Ishikawa (cell line): ENCODE data around the gene NBAS.

Experiments
- CEBPB ChIP-seq: IDR thresholded peaks from 2 replicates; pipeline ENCODE4 v1.6.1; 2012
- CREB1 ChIP-seq: IDR thresholded peaks from 2 replicates; pipeline ENCODE4 v1.6.1; 2012; ENCODE audit warnings: low read depth
- EGR1 ChIP-seq: IDR thresholded peaks from 2 replicates; pipeline ENCODE4 v1.6.1; 2012
- EP300 ChIP-seq: IDR thresholded peaks from 2 replicates; pipeline ENCODE4 v1.6.1; 2012; ENCODE audit warnings: borderline replicate concordance
- FOXM1 ChIP-seq: IDR thresholded peaks from 2 replicates; pipeline ENCODE4 v1.6.1; 2012; ENCODE audit warnings: low read depth, borderline replicate concordance
- MAX ChIP-seq: IDR thresholded peaks from 2 replicates; pipeline ENCODE4 v1.6.1; 2012
- NFIC ChIP-seq: IDR thresholded peaks from 2 replicates; pipeline ENCODE4 v1.6.1; 2012
- RAD21 ChIP-seq: IDR thresholded peaks from 2 replicates; pipeline ENCODE4 v1.6.1; 2012; ENCODE audit warnings: low read depth
- REST ChIP-seq: IDR thresholded peaks from 2 replicates; pipeline ENCODE4 v1.6.1; 2012; ENCODE audit warnings: low read depth, mild to moderate bottlenecking
- TAF1 ChIP-seq: IDR thresholded peaks from 2 replicates; pipeline ENCODE4 v1.6.1; 2012; ENCODE audit warnings: low read depth, mild to moderate bottlenecking
- TCF12 ChIP-seq: IDR thresholded peaks from 2 replicates; pipeline ENCODE4 v1.6.1; 2012; ENCODE audit warnings: low read depth
- TEAD4 ChIP-seq: IDR thresholded peaks from 2 replicates; pipeline ENCODE4 v1.6.1; 2012
- YY1 ChIP-seq: IDR thresholded peaks from 2 replicates; pipeline ENCODE4 v1.6.1; 2012; ENCODE audit warnings: low read depth
- ZBTB7A ChIP-seq: IDR thresholded peaks from 2 replicates; pipeline ENCODE4 v1.6.1; 2012; ENCODE audit warnings: low read depth
- TF ChIP-seq, protein P1 (sequence below): IDR thresholded peaks from 2 replicates; pipeline ENCODE4 v1.6.1; 2012

Gene NBAS

DNA sequence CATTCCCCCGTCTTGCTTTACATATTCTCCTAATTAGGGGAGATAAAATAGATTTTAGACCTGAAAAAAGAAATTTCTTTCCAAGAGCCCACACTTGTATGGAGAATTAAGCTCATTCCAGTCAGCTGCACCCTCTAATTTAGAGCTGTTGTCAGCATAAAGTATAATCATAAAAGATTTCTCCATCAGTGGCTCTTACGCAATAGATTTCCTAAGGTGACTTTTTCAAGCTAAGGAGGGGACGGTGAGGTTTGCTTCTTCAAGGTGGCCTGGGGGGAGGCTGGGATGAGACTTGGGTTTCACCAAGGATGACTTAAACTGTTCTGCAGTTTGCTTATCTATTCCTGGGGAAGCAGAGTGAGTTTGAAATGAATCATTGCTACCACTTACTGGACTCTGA is 426.2 kb downstream of the NBAS start:
- TF ChIP-seq RAD21 (no peak), CEBPB (0 out of 2 replicates have a peak, but pooled peaks have one; percentile 41)

GRCh38 chr2:15133461-15133860 is 427.7 kb downstream of the NBAS start:
- TF ChIP-seq CEBPB (no peak), TAF1 (no peak), EP300 (no peak), MAX (no peak), CREB1 (no peak), RAD21 (no peak), NFIC (no peak), EGR1 (no peak), TCF12 (no peak), FOXM1 (no peak), ZBTB7A (no peak), TEAD4 (no peak), YY1 (no peak), REST (no peak)
- TF ChIP-seq, protein P1, sequence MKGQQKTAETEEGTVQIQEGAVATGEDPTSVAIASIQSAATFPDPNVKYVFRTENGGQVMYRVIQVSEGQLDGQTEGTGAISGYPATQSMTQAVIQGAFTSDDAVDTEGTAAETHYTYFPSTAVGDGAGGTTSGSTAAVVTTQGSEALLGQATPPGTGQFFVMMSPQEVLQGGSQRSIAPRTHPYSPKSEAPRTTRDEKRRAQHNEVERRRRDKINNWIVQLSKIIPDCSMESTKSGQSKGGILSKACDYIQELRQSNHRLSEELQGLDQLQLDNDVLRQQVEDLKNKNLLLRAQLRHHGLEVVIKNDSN = no peak

- no peak for TF ChIP-seq TCF12
- no peak for TF ChIP-seq MAX
- no peak for TF ChIP-seq NFIC
- TF ChIP-seq EP300 = no peak
- TF ChIP-seq FOXM1 = no peak
- TF ChIP-seq TEAD4 = no peak
- TF ChIP-seq, protein P1 = no peak
- no peak for TF ChIP-seq ZBTB7A
- TF ChIP-seq TAF1 = no peak
- no peak for TF ChIP-seq EGR1
Measured at GRCh38 chr2:15128846-15129245, 432.3 kb downstream of the NBAS start.

DNA sequence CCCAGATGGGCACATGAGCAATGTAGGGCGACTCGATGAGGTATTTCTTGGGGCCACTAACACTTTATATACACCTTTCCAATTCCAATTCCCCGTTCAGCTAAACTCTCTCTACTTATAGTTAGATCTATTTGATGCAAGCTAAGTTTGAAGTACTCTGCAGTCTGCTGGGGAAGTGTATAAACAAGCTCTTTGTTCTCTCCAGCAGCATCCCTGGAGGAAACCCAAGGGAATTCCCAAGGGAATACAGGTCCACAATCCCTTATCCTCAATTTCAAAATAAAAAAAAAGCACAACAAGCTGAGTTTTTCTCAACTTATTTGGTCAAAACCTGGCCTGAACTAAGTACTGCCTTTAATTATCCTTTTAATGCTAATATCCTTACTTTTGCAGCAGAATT is 433.3 kb downstream of the NBAS start:
- TF ChIP-seq EGR1 (no peak), TCF12 (no peak), REST (no peak), NFIC (no peak), FOXM1 (no peak), ZBTB7A (no peak), CEBPB (no peak), CREB1 (no peak), MAX (no peak), RAD21 (no peak), TEAD4 (no peak), TAF1 (no peak), EP300 (no peak), YY1 (no peak)
- TF ChIP-seq, protein P1 = no peak

- TF ChIP-seq MAX (no peak), ZBTB7A (no peak), CEBPB (no peak), YY1 (no peak), NFIC (no peak), REST (no peak), TCF12 (no peak), EGR1 (no peak), TEAD4 (no peak)
- TF ChIP-seq, protein P1 = no peak
Measured at GRCh38 chr2:15127301-15127700, 433.8 kb downstream of the NBAS start.
